Thyroid gland (tissue), 4 donors: ENCODE data around the gene KRT31.

Experiments
- POLR2A ChIP-seq, 2 donors: fragments of 450-650 bp; IDR thresholded peaks; one replicate each; pipeline ENCODE4 v1.6.1; 2017; ENCODE audit warnings: antibody characterized with exemption in 2 of 2, mild to moderate bottlenecking in 2 of 2, moderate library complexity in 1 of 2
- TF ChIP-seq, protein P1 (sequence below), 6 experiments: fragments of 200-600 bp in 3 of 6; fragments of 450-650 bp in 3 of 6; sonication (generic) in 3 of 6; IDR thresholded peaks; one replicate each; pipeline ENCODE4 v1.5.1; 2016 to 2019; ENCODE audit warnings: antibody characterized with exemption in 6 of 6, mild to moderate bottlenecking in 2 of 6, inconsistent platforms in 1 of 6, moderate library complexity in 1 of 6

GRCh38 chr17:41393826-41394225 lies 3.6 kb downstream of the KRT31 start:
- TF ChIP-seq, protein P1, sequence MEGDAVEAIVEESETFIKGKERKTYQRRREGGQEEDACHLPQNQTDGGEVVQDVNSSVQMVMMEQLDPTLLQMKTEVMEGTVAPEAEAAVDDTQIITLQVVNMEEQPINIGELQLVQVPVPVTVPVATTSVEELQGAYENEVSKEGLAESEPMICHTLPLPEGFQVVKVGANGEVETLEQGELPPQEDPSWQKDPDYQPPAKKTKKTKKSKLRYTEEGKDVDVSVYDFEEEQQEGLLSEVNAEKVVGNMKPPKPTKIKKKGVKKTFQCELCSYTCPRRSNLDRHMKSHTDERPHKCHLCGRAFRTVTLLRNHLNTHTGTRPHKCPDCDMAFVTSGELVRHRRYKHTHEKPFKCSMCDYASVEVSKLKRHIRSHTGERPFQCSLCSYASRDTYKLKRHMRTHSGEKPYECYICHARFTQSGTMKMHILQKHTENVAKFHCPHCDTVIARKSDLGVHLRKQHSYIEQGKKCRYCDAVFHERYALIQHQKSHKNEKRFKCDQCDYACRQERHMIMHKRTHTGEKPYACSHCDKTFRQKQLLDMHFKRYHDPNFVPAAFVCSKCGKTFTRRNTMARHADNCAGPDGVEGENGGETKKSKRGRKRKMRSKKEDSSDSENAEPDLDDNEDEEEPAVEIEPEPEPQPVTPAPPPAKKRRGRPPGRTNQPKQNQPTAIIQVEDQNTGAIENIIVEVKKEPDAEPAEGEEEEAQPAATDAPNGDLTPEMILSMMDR (IDR thresholded peaks at IDR 0.05) = no peak
- TF ChIP-seq POLR2A (IDR thresholded peaks at IDR 0.05) = no peak
